Liver (tissue), 9 donors: ENCODE measurements around the gene HSD17B12. TPM values are rescaled to one million over a fixed set of nuclear protein-coding genes. Genes with fewer than 3 reads are reported as not detected.

ENCODE experiments used
- DNase-seq: peaks from one replicate; pipeline ENCODE4 v3.0.0-alpha.2; 2017; ENCODE audit warnings: low spot score
- H3K27ac ChIP-seq, 2 donors: one replicate each; pipeline ENCODE4 v1.7.0; 2013; ENCODE audit warnings: inconsistent platforms in 2 of 2, low read length in 2 of 2, control low read depth in 1 of 2, low read depth in 1 of 2, mild to moderate bottlenecking in 1 of 2
- H3K27me3 ChIP-seq, 4 donors: one replicate each; pipeline versions ENCODE4 v1.6.1 to v1.7.0; 2013; ENCODE audit warnings: low read length in 3 of 4, inconsistent platforms in 1 of 4, mild to moderate bottlenecking in 1 of 4, moderate library complexity in 1 of 4; ENCODE audit not compliant: control insufficient read depth in 4 of 4, insufficient read depth in 4 of 4
- H3K36me3 ChIP-seq, 4 donors: one replicate each; pipeline versions ENCODE4 v1.6.1 to v1.7.0; 2013; ENCODE audit warnings: low read length in 3 of 4, mild to moderate bottlenecking in 3 of 4, low read depth in 1 of 4, moderate library complexity in 1 of 4; ENCODE audit not compliant: control insufficient read depth in 4 of 4, insufficient read depth in 3 of 4
- H3K4me1 ChIP-seq, 4 donors: one replicate each; pipeline versions ENCODE4 v1.6.1 to v1.7.0; 2013; ENCODE audit warnings: low read length in 3 of 4, mild to moderate bottlenecking in 3 of 4, moderate library complexity in 1 of 4; ENCODE audit not compliant: control insufficient read depth in 4 of 4, insufficient read depth in 4 of 4
- H3K4me3 ChIP-seq, 3 donors: one replicate each; pipeline versions ENCODE4 v1.6.1 to v1.7.0; 2013; ENCODE audit warnings: low read length in 3 of 3, control low read depth in 1 of 3, low read depth in 1 of 3, mild to moderate bottlenecking in 1 of 3
- H3K9ac ChIP-seq, 2 donors: one replicate each; pipeline ENCODE4 v1.7.0; 2013; ENCODE audit warnings: low read length in 2 of 2, mild to moderate bottlenecking in 2 of 2, moderate library complexity in 2 of 2, control low read depth in 1 of 2, low read depth in 1 of 2
- H3K9me3 ChIP-seq, 4 donors: one replicate each; pipeline versions ENCODE4 v1.6.1 to v1.7.0; 2013; ENCODE audit warnings: low read length in 3 of 4; ENCODE audit not compliant: control insufficient read depth in 4 of 4
- ATF3 ChIP-seq: IDR thresholded peaks from 2 replicates; pipeline ENCODE4 v1.6.1; 2016; ENCODE audit warnings: antibody characterized with exemption
- CTCF ChIP-seq: fragments of 150-350 bp; IDR thresholded peaks from 2 replicates; pipeline ENCODE4 v1.5.1; 2017; ENCODE audit warnings: improper control_type of control experiment, low read depth, low read length; ENCODE audit not compliant: missing input control
- EGR1 ChIP-seq, 2 donors: IDR thresholded peaks; 2 replicates each; pipeline ENCODE4 v1.6.1; 2016 to 2018; ENCODE audit warnings: antibody characterized with exemption in 2 of 2, low read depth in 2 of 2
- FOXA1 ChIP-seq: IDR thresholded peaks from 2 replicates; pipeline ENCODE4 v1.6.1; 2016; ENCODE audit warnings: antibody characterized with exemption
- FOXA2 ChIP-seq: IDR thresholded peaks from 2 replicates; pipeline ENCODE4 v1.6.1; 2016; ENCODE audit warnings: antibody characterized with exemption
- GABPA ChIP-seq, 2 donors: IDR thresholded peaks in 1 of 2; conservative IDR thresholded peaks in 1 of 2; 2 replicates each; pipeline ENCODE4 v1.6.1; 2016; ENCODE audit warnings: antibody characterized with exemption in 2 of 2, mild to moderate bottlenecking in 1 of 2, moderate library complexity in 1 of 2
- HNF4A ChIP-seq, 2 donors: conservative IDR thresholded peaks; 2 replicates each; pipeline ENCODE4 v1.6.1; 2016; ENCODE audit warnings: antibody characterized with exemption in 2 of 2, mild to moderate bottlenecking in 2 of 2
- HNF4G ChIP-seq: IDR thresholded peaks from 2 replicates; pipeline ENCODE4 v1.6.1; 2016; ENCODE audit warnings: antibody characterized with exemption
- NR2F2 ChIP-seq: IDR thresholded peaks from 2 replicates; pipeline ENCODE4 v1.6.1; 2016; ENCODE audit warnings: antibody characterized with exemption
- RAD21 ChIP-seq, 2 donors: IDR thresholded peaks; 2 replicates each; pipeline ENCODE4 v1.6.1; 2016; ENCODE audit warnings: antibody characterized with exemption in 2 of 2, mild to moderate bottlenecking in 2 of 2
- REST ChIP-seq: IDR thresholded peaks from 2 replicates; pipeline ENCODE4 v1.6.1; 2016; ENCODE audit warnings: antibody characterized with exemption, mild to moderate bottlenecking
- RXRA ChIP-seq, 2 donors: IDR thresholded peaks; 2 replicates each; pipeline ENCODE4 v1.6.1; 2017 to 2018; ENCODE audit warnings: antibody characterized with exemption in 2 of 2, mild to moderate bottlenecking in 1 of 2
- SP1 ChIP-seq: IDR thresholded peaks from 2 replicates; pipeline ENCODE4 v1.6.1; 2018; ENCODE audit warnings: antibody characterized with exemption, mild to moderate bottlenecking
- TAF1 ChIP-seq: conservative IDR thresholded peaks from 2 replicates; pipeline ENCODE4 v1.6.1; 2016; ENCODE audit warnings: antibody characterized with exemption, mild to moderate bottlenecking
- YY1 ChIP-seq: IDR thresholded peaks from 2 replicates; pipeline ENCODE4 v1.6.1; 2016; ENCODE audit warnings: antibody characterized with exemption, mild to moderate bottlenecking
- ZBTB33 ChIP-seq: IDR thresholded peaks from 2 replicates; pipeline ENCODE4 v1.6.1; 2016; ENCODE audit warnings: antibody characterized with exemption
- WGBS: extraction: QIAGEN DNeasy Blood & Tissue Kit; methylation state at CpG from one replicate; pipeline ENCODE4 v1.1.7; 2013; 5-methylcytosine and 5-hydroxymethylcytosine counted together
- polyA plus RNA-seq, 2 donors: library from polyadenylated mRNA; stranded (reverse) in 1 of 2; unstranded in 1 of 2; fragments of 200-250 nt in 1 of 2; fragments of >200 nt in 1 of 2; fragmentation: Nextera tagmentation in 1 of 2; extraction: Ambion mirVana in 1 of 2; gene quantifications; one replicate each; pipeline versions ENCODE4 v1.2.1 to v1.2.3, GENCODE V29; 2013 to 2015
- total RNA-seq, 2 donors: library from RNA; depleted of rRNA; stranded (reverse); fragments of >200 nt; gene quantifications; one replicate each; pipeline ENCODE4 v1.2.3, GENCODE V29; 2014
- TF ChIP-seq, protein P1 (sequence below): IDR thresholded peaks from 2 replicates; pipeline ENCODE4 v1.6.1; 2016; ENCODE audit warnings: antibody characterized with exemption
- donor health status: healthy.
- donor health status: healthy.
- donor health status: healthy.
- donor health status: healthy.
- donor health status: healthy.

Gene HSD17B12
- total and polyA plus RNA-seq, 4 donors: 50.3 to 126 (median 68.3) TPM

- Histone ChIP-seq H3K36me3 (peaks cover 0 to 5% (median 3%) of the 10 kb centered on the region in 4 donors), H3K9ac (no peak overlapping the region), H3K4me3 (no peak overlapping the region), H3K27ac (no peak overlapping the region), H3K9me3 (no peaks in the 10 kb centered on the region), H3K4me1 (no peaks in the 10 kb centered on the region), H3K27me3 (no peaks in the 10 kb centered on the region)
- WGBS: 96% methylated on average over 3 of the region's 3 CpGs
- no peak for DNase-seq
- TF ChIP-seq YY1: no peak
- no peak for TF ChIP-seq EGR1 (IDR thresholded peaks at IDR 0.05; ENCODE audit: low read depth in 2 of 2)
- no peak for TF ChIP-seq HNF4G
- no peak for TF ChIP-seq CTCF
- TF ChIP-seq FOXA1: no peak
- TF ChIP-seq TAF1: no peak
- no peak for TF ChIP-seq RAD21 (IDR thresholded peaks at IDR 0.05)
- TF ChIP-seq SP1: no peak
- TF ChIP-seq REST: no peak
- TF ChIP-seq, protein P1, sequence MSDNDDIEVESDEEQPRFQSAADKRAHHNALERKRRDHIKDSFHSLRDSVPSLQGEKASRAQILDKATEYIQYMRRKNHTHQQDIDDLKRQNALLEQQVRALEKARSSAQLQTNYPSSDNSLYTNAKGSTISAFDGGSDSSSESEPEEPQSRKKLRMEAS: no peak
Measured at GRCh38 chr11:43856993-43857392, 176.5 kb downstream of the HSD17B12 start.

DNA sequence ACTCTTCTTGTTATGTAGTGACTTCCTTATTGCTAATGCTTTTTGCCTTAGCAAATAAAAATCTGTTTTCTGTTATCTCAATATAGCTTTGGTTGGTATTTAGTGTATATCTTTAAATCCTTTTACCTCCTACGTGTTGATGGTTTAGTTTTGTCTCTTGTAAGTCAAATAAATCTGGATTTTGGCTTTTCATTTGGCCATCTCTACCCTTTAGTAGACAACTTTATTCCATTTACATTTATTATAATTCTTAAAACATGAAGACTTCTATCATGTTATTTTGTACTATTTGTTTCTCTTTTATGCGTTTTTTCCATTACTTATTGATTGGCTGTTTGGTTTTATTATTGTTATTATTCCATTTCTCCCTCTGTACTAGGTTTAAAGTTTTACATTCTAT is 180.6 kb downstream of the HSD17B12 start:
- no peak for DNase-seq
- TF ChIP-seq RAD21 (IDR thresholded peaks at IDR 0.05) (no peak), HNF4G (no peak), TAF1 (no peak)
- Histone ChIP-seq H3K36me3 (peaks cover 0 to 3% (median 0%) of the 10 kb centered on the region in 4 donors), H3K27me3 (no peaks in the 10 kb centered on the region), H3K4me3 (no peak overlapping the region), H3K9ac (no peak overlapping the region), H3K9me3 (no peaks in the 10 kb centered on the region), H3K4me1 (no peaks in the 10 kb centered on the region), H3K27ac (no peak overlapping the region)
- WGBS: 76% methylated on average over 2 of the region's 2 CpGs

DNA sequence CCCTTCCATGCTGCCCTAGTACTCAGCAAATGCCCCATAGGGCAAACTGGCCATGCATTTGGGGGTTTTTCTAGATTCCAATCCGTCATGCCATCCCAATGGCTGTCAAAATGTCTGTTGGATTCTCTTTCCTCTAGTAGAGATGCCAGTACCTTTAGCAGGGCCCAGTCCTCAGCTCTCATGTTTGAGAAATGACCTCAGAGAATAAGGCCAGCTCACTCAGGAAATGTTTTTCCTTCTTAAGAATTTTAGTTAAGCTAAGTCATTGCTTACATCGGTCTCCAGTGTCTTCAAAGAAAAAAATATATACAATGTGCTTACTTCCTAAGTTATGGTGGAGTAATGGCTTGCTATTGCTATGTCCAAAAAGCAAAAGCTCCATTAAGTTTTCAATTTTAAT is 186.0 kb downstream of the HSD17B12 start:
- Histone ChIP-seq H3K36me3 (no peaks in the 10 kb centered on the region), H3K9me3 (no peaks in the 10 kb centered on the region), H3K4me1 (peaks cover 0 to 4% (median 2%) of the 10 kb centered on the region in 4 donors), H3K4me3 (no peak overlapping the region), H3K9ac (no peak overlapping the region), H3K27me3 (peaks cover 0 to 3% (median under 1%) of the 10 kb centered on the region in 4 donors), H3K27ac (no peak overlapping the region)
- 85% methylated on average over 2 of the region's 2 CpGs for WGBS
- DNase-seq: no peak
- TF ChIP-seq YY1: no peak
- TF ChIP-seq EGR1 (IDR thresholded peaks at IDR 0.05; ENCODE audit: low read depth in 2 of 2): no peak
- no peak for TF ChIP-seq ZBTB33
- no peak for TF ChIP-seq GABPA (IDR thresholded peaks at IDR 0.05 in 1 of 2, conservative IDR thresholded peaks at IDR 0.05 in 1 of 2)
- TF ChIP-seq ATF3: no peak
- no peak for TF ChIP-seq HNF4G
- TF ChIP-seq FOXA2: no peak
- no peak for TF ChIP-seq NR2F2
- no peak for TF ChIP-seq HNF4A (conservative IDR thresholded peaks at IDR 0.05)
- TF ChIP-seq FOXA1: no peak
- no peak for TF ChIP-seq RXRA (IDR thresholded peaks at IDR 0.05)
- no peak for TF ChIP-seq CTCF
- TF ChIP-seq TAF1: no peak
- TF ChIP-seq SP1: no peak
- TF ChIP-seq RAD21 (IDR thresholded peaks at IDR 0.05): no peak
